ENCODE data around the gene INCENP. TPM values are rescaled to one million over a fixed set of nuclear protein-coding genes. Genes with fewer than 3 reads are reported as not detected.

INCENP gene
- total and polyA plus RNA-seq, 4 donors = 3.5 to 19.8 (median 12.5) TPM

GRCh38 chr11:62119569-62119968 lies 4.2 kb upstream of the INCENP start:
- H3K4me1 ChIP-seq (ENCODE audit: control insufficient read depth in 1 of 2, insufficient read depth in 2 of 2, low read length in 2 of 2) = no peaks in the 10 kb centered on the region
- H3K27me3 ChIP-seq (ENCODE audit: control insufficient read depth in 1 of 2, insufficient read depth in 2 of 2, low read length in 1 of 2) = no peaks in the 10 kb centered on the region
- H3K36me3 ChIP-seq (ENCODE audit: control insufficient read depth in 1 of 2, insufficient read depth in 2 of 2, low read length in 1 of 2) = no peaks in the 10 kb centered on the region
- no peak for ATAC-seq (ENCODE audit: low FRiP score)
- no peak overlapping the region for H3K4me3 ChIP-seq (ENCODE audit: low read length in 2 of 2)
- intact Hi-C loops (cut with DNase I) = no loop called here
- DNase-seq = no peak
- 73 to 83% methylated on average over 3 of the region's 3 CpGs for WGBS, 2 donors
- no peak overlapping the region for H3K27ac ChIP-seq (ENCODE audit: low read depth in 1 of 2, low read length in 2 of 2)
- no peaks in the 10 kb centered on the region for H3K9me3 ChIP-seq (ENCODE audit: control insufficient read depth, low read length)

GRCh38 chr11:62120001-62120400 lies 3.8 kb upstream of the INCENP start:
- 78% methylated on average over 4 of the region's 4 CpGs for WGBS, 2 donors
- intact Hi-C loops (cut with DNase I) = loop anchor here in 1 of 2 donors (5.0 kb wide), 1 partner anchor 323 kb away; no protein-coding TSS in a partner anchor
- Histone ChIP-seq H3K27me3 (ENCODE audit: control insufficient read depth in 1 of 2, insufficient read depth in 2 of 2, low read length in 1 of 2) (no peaks in the 10 kb centered on the region), H3K36me3 (ENCODE audit: control insufficient read depth in 1 of 2, insufficient read depth in 2 of 2, low read length in 1 of 2) (no peaks in the 10 kb centered on the region), H3K27ac (ENCODE audit: low read depth in 1 of 2, low read length in 2 of 2) (no peak overlapping the region), H3K9me3 (ENCODE audit: control insufficient read depth, low read length) (no peaks in the 10 kb centered on the region), H3K4me3 (ENCODE audit: low read length in 2 of 2) (no peak overlapping the region), H3K4me1 (ENCODE audit: control insufficient read depth in 1 of 2, insufficient read depth in 2 of 2, low read length in 2 of 2) (no peaks in the 10 kb centered on the region)
- ATAC-seq (ENCODE audit: low FRiP score) (no peak), DNase-seq (peak in 1 of 2 donors; percentile 14)

GRCh38 chr11:62120431-62120830 lies 3.4 kb upstream of the INCENP start:
- intact Hi-C loops (cut with DNase I) = loop anchor here in 1 of 2 donors (5.0 kb wide), 1 partner anchor 323 kb away; no protein-coding TSS in a partner anchor

GRCh38 chr11:62122076-62122475 lies 1.7 kb upstream of the INCENP start:
- H3K4me3 ChIP-seq (ENCODE audit: low read length in 2 of 2) = no peak overlapping the region
- H3K27me3 ChIP-seq (ENCODE audit: control insufficient read depth in 1 of 2, insufficient read depth in 2 of 2, low read length in 1 of 2) = no peaks in the 10 kb centered on the region
- no peak overlapping the region for H3K27ac ChIP-seq (ENCODE audit: low read depth in 1 of 2, low read length in 2 of 2)
- H3K4me1 ChIP-seq (ENCODE audit: control insufficient read depth in 1 of 2, insufficient read depth in 2 of 2, low read length in 2 of 2) = no peaks in the 10 kb centered on the region
- WGBS, 2 donors = 65 to 66% methylated on average over 6 of the region's 6 CpGs
- DNase-seq (peak in 1 of 2 donors; percentile 6), ATAC-seq (ENCODE audit: low FRiP score) (no peak)
- H3K9me3 ChIP-seq (ENCODE audit: control insufficient read depth, low read length) = no peaks in the 10 kb centered on the region
- no peaks in the 10 kb centered on the region for H3K36me3 ChIP-seq (ENCODE audit: control insufficient read depth in 1 of 2, insufficient read depth in 2 of 2, low read length in 1 of 2)
- intact Hi-C loops (cut with DNase I) = loop anchor here in 1 of 2 donors (5.0 kb wide), 1 partner anchor 325 kb away; no protein-coding TSS in a partner anchor

More at GRCh38 chr11:62120431-62120830, 3.4 kb upstream of the INCENP start:
- no peak overlapping the region for H3K4me3 ChIP-seq (ENCODE audit: low read length in 2 of 2)
- H3K36me3 ChIP-seq (ENCODE audit: control insufficient read depth in 1 of 2, insufficient read depth in 2 of 2, low read length in 1 of 2) = no peaks in the 10 kb centered on the region
- no peaks in the 10 kb centered on the region for H3K27me3 ChIP-seq (ENCODE audit: control insufficient read depth in 1 of 2, insufficient read depth in 2 of 2, low read length in 1 of 2)
- H3K4me1 ChIP-seq (ENCODE audit: control insufficient read depth in 1 of 2, insufficient read depth in 2 of 2, low read length in 2 of 2) = no peaks in the 10 kb centered on the region
- no peak for DNase-seq
- no peak for ATAC-seq (ENCODE audit: low FRiP score)
- no peak overlapping the region for H3K27ac ChIP-seq (ENCODE audit: low read depth in 1 of 2, low read length in 2 of 2)
- no peaks in the 10 kb centered on the region for H3K9me3 ChIP-seq (ENCODE audit: control insufficient read depth, low read length)
- WGBS, 2 donors = 77 to 80% methylated on average over 5 of the region's 5 CpGs

- Histone ChIP-seq H3K36me3 (ENCODE audit: control insufficient read depth in 1 of 2, insufficient read depth in 2 of 2, low read length in 1 of 2) (no peaks in the 10 kb centered on the region), H3K4me1 (ENCODE audit: control insufficient read depth in 1 of 2, insufficient read depth in 2 of 2, low read length in 2 of 2) (no peaks in the 10 kb centered on the region), H3K9me3 (ENCODE audit: control insufficient read depth, low read length) (no peaks in the 10 kb centered on the region), H3K27me3 (ENCODE audit: control insufficient read depth in 1 of 2, insufficient read depth in 2 of 2, low read length in 1 of 2) (no peaks in the 10 kb centered on the region), H3K27ac (ENCODE audit: low read depth in 1 of 2, low read length in 2 of 2) (no peak overlapping the region), H3K4me3 (ENCODE audit: low read length in 2 of 2) (peak overlapping the region; percentile 71 to 78)
- ATAC-seq (ENCODE audit: low FRiP score) = peak; percentile 42
- peak in 1 of 2 donors; percentile 78 for DNase-seq
- intact Hi-C loops (cut with DNase I) = loop anchor here in 1 of 2 donors (5.0 kb wide), 1 partner anchor 327 kb away; no protein-coding TSS in a partner anchor
- WGBS, 2 donors = 3 to 5% methylated on average over 34 to 39 of the region's 39 CpGs
Measured at GRCh38 chr11:62124186-62125113, 639 bp downstream of the INCENP start.

GRCh38 chr11:62125316-62125715 lies 1.5 kb downstream of the INCENP start:
- intact Hi-C loops (cut with DNase I) = no loop called here
- no peaks in the 10 kb centered on the region for H3K4me1 ChIP-seq (ENCODE audit: control insufficient read depth in 1 of 2, insufficient read depth in 2 of 2, low read length in 2 of 2)
- H3K27ac ChIP-seq (ENCODE audit: low read depth in 1 of 2, low read length in 2 of 2) = no peak overlapping the region
- 29 to 32% methylated on average over 4 of the region's 4 CpGs for WGBS, 2 donors
- no peaks in the 10 kb centered on the region for H3K36me3 ChIP-seq (ENCODE audit: control insufficient read depth in 1 of 2, insufficient read depth in 2 of 2, low read length in 1 of 2)
- DNase-seq (peak in 1 of 2 donors; percentile 33), ATAC-seq (ENCODE audit: low FRiP score) (no peak)
- H3K4me3 ChIP-seq (ENCODE audit: low read length in 2 of 2) = no peak overlapping the region
- no peaks in the 10 kb centered on the region for H3K9me3 ChIP-seq (ENCODE audit: control insufficient read depth, low read length)
- no peaks in the 10 kb centered on the region for H3K27me3 ChIP-seq (ENCODE audit: control insufficient read depth in 1 of 2, insufficient read depth in 2 of 2, low read length in 1 of 2)

GRCh38 chr11:62125881-62126280 lies 2.1 kb downstream of the INCENP start:
- H3K4me3 ChIP-seq (ENCODE audit: low read length in 2 of 2) = no peak overlapping the region
- H3K27me3 ChIP-seq (ENCODE audit: control insufficient read depth in 1 of 2, insufficient read depth in 2 of 2, low read length in 1 of 2) = no peaks in the 10 kb centered on the region
- WGBS, 2 donors = 56 to 60% methylated on average over 3 of the region's 3 CpGs
- peak in 1 of 2 donors; percentile 7 for DNase-seq
- no peaks in the 10 kb centered on the region for H3K36me3 ChIP-seq (ENCODE audit: control insufficient read depth in 1 of 2, insufficient read depth in 2 of 2, low read length in 1 of 2)
- H3K27ac ChIP-seq (ENCODE audit: low read depth in 1 of 2, low read length in 2 of 2) = no peak overlapping the region
- no peaks in the 10 kb centered on the region for H3K4me1 ChIP-seq (ENCODE audit: control insufficient read depth in 1 of 2, insufficient read depth in 2 of 2, low read length in 2 of 2)
- no peak for ATAC-seq (ENCODE audit: low FRiP score)
- no peaks in the 10 kb centered on the region for H3K9me3 ChIP-seq (ENCODE audit: control insufficient read depth, low read length)
- intact Hi-C loops (cut with DNase I) = no loop called here

- 95 to 96% methylated on average over 1 of the region's 1 CpG for WGBS, 2 donors
- intact Hi-C loops (cut with DNase I) = no loop called here
- ATAC-seq (ENCODE audit: low FRiP score) (no peak), DNase-seq (peak in 1 of 2 donors; percentile 21)
- Histone ChIP-seq H3K4me1 (ENCODE audit: control insufficient read depth in 1 of 2, insufficient read depth in 2 of 2, low read length in 2 of 2) (no peaks in the 10 kb centered on the region), H3K27ac (ENCODE audit: low read depth in 1 of 2, low read length in 2 of 2) (no peak overlapping the region), H3K27me3 (ENCODE audit: control insufficient read depth in 1 of 2, insufficient read depth in 2 of 2, low read length in 1 of 2) (no peaks in the 10 kb centered on the region), H3K4me3 (ENCODE audit: low read length in 2 of 2) (no peak overlapping the region), H3K9me3 (ENCODE audit: control insufficient read depth, low read length) (no peaks in the 10 kb centered on the region), H3K36me3 (ENCODE audit: control insufficient read depth in 1 of 2, insufficient read depth in 2 of 2, low read length in 1 of 2) (peaks cover 0 to under 1% of the 10 kb centered on the region in 2 donors)
Measured at GRCh38 chr11:62127426-62127825, 3.6 kb downstream of the INCENP start.
